NCI-H226 (cell line): Measurements from ENCODE around the gene LRRTM3.

ENCODE experiments used
- DNase-seq: peaks from one replicate; pipeline ENCODE4 v3.0.0-alpha.2; 2015

The LRRTM3 gene

GRCh38 chr10:67144530-67144929 lies 218.7 kb downstream of the LRRTM3 start:
- DNase-seq = no peak
